H1 (cell line): Measurements from ENCODE around the gene FAM184B. TPM values are rescaled to one million over a fixed set of nuclear protein-coding genes. Genes with fewer than 3 reads are reported as not detected.

Experiments used
- CHD2 ChIP-seq: IDR thresholded peaks from 2 replicates; pipeline ENCODE4 v1.6.1; 2012; ENCODE audit warnings: low read length, improper control_type of control experiment
- CTBP2 ChIP-seq: IDR thresholded peaks from 2 replicates; pipeline ENCODE4 v1.7.0; 2011; ENCODE audit warnings: borderline replicate concordance, mild to moderate bottlenecking, moderate library complexity, mixed read lengths, low read length; ENCODE audit not compliant: insufficient read depth, insufficient read length
- HDAC2 ChIP-seq, 2 experiments: fragments of 300-600 bp in 1 of 2; sonication (generic) in 1 of 2; IDR thresholded peaks; 2 replicates each; pipeline ENCODE4 v1.6.1; 2011 to 2012; ENCODE audit warnings: low read depth in 2 of 2, low read length in 2 of 2, mild to moderate bottlenecking in 2 of 2, moderate library complexity in 2 of 2, borderline replicate concordance in 1 of 2, inconsistent platforms in 1 of 2
- KDM1A ChIP-seq: fragments of 200-600, 300-600 bp; sonication (generic); IDR thresholded peaks from 2 replicates; pipeline ENCODE4 v1.7.1; 2016; ENCODE audit warnings: mild to moderate bottlenecking, low read length, borderline replicate concordance
- KDM5A ChIP-seq: fragments of 200-600 bp; IDR thresholded peaks from 2 replicates; pipeline ENCODE4 v1.7.1; 2012; ENCODE audit warnings: mild to moderate bottlenecking, low read length, inconsistent platforms, mixed read lengths
- RAD21 ChIP-seq, 2 experiments: IDR thresholded peaks in 1 of 2; conservative IDR thresholded peaks in 1 of 2; 2 replicates each; pipeline ENCODE4 v1.6.1; 2011; ENCODE audit warnings: low read depth in 2 of 2, low read length in 2 of 2, improper control_type of control experiment in 1 of 2, inconsistent platforms in 1 of 2, mild to moderate bottlenecking in 1 of 2, moderate library complexity in 1 of 2
- YY1 ChIP-seq: IDR thresholded peaks from 2 replicates; pipeline ENCODE4 v1.6.1; 2011; ENCODE audit warnings: low read depth, mild to moderate bottlenecking, low read length
- polyA plus RNA-seq, 7 experiments: library from polyadenylated mRNA; depleted of rRNA in 3 of 7; stranded (reverse) in 5 of 7; unstranded in 2 of 7; fragments of >200 nt in 5 of 7; fragments of 200-250 nt in 2 of 7; gene quantifications; 1 replicate in 5 of 7; 2 replicates in 1 of 7; 4 replicates in 1 of 7; pipeline versions ENCODE4 v1.2.1 to v1.2.3, GENCODE V29; 2011 to 2013; ENCODE audit warnings: missing spikeins in 2 of 7, mixed read lengths in 2 of 7
- total RNA-seq: library from RNA; stranded (reverse); fragmentation: NEBNext Ultra II Directional; extraction: Animal tissue kit (Norgen Biotek cat#: 25700); gene quantifications from 2 replicates; pipeline ENCODE4 v1.2.1, GENCODE V29; 2021
- TF ChIP-seq, protein P1 (sequence below): fragments of 300-600 bp; sonication (generic); IDR thresholded peaks from 2 replicates; pipeline ENCODE4 v1.7.1; 2012; ENCODE audit warnings: low read length, moderate library complexity, mild to moderate bottlenecking, inconsistent platforms; ENCODE audit not compliant: insufficient replicate concordance

The FAM184B gene
- total and polyA plus RNA-seq, 2 of the 8 experiments (the other 6 are each of a cell fraction or from before 2014, with no cell fraction given): 0.05 to 0.39 TPM

DNA sequence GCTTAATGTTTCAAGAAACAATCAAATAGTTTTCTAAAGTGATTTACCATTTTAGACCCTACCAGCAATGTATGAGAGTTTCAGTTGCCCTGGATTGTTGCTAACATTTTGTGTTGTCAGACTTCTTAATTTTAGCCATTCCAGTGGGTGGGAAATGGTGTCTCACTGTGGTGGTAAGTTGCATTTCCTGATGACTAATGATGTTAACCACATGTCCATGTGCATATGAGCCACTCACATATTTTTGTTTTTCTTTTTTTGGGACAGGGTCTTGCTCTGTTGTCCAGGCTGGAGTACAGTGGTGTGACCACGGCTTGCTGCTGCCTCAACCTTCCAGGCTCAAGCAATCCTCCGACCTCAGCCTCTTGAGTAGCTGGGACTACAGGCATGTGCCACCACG lies 118.7 kb downstream of the FAM184B start (continued):
- TF ChIP-seq, protein P1, sequence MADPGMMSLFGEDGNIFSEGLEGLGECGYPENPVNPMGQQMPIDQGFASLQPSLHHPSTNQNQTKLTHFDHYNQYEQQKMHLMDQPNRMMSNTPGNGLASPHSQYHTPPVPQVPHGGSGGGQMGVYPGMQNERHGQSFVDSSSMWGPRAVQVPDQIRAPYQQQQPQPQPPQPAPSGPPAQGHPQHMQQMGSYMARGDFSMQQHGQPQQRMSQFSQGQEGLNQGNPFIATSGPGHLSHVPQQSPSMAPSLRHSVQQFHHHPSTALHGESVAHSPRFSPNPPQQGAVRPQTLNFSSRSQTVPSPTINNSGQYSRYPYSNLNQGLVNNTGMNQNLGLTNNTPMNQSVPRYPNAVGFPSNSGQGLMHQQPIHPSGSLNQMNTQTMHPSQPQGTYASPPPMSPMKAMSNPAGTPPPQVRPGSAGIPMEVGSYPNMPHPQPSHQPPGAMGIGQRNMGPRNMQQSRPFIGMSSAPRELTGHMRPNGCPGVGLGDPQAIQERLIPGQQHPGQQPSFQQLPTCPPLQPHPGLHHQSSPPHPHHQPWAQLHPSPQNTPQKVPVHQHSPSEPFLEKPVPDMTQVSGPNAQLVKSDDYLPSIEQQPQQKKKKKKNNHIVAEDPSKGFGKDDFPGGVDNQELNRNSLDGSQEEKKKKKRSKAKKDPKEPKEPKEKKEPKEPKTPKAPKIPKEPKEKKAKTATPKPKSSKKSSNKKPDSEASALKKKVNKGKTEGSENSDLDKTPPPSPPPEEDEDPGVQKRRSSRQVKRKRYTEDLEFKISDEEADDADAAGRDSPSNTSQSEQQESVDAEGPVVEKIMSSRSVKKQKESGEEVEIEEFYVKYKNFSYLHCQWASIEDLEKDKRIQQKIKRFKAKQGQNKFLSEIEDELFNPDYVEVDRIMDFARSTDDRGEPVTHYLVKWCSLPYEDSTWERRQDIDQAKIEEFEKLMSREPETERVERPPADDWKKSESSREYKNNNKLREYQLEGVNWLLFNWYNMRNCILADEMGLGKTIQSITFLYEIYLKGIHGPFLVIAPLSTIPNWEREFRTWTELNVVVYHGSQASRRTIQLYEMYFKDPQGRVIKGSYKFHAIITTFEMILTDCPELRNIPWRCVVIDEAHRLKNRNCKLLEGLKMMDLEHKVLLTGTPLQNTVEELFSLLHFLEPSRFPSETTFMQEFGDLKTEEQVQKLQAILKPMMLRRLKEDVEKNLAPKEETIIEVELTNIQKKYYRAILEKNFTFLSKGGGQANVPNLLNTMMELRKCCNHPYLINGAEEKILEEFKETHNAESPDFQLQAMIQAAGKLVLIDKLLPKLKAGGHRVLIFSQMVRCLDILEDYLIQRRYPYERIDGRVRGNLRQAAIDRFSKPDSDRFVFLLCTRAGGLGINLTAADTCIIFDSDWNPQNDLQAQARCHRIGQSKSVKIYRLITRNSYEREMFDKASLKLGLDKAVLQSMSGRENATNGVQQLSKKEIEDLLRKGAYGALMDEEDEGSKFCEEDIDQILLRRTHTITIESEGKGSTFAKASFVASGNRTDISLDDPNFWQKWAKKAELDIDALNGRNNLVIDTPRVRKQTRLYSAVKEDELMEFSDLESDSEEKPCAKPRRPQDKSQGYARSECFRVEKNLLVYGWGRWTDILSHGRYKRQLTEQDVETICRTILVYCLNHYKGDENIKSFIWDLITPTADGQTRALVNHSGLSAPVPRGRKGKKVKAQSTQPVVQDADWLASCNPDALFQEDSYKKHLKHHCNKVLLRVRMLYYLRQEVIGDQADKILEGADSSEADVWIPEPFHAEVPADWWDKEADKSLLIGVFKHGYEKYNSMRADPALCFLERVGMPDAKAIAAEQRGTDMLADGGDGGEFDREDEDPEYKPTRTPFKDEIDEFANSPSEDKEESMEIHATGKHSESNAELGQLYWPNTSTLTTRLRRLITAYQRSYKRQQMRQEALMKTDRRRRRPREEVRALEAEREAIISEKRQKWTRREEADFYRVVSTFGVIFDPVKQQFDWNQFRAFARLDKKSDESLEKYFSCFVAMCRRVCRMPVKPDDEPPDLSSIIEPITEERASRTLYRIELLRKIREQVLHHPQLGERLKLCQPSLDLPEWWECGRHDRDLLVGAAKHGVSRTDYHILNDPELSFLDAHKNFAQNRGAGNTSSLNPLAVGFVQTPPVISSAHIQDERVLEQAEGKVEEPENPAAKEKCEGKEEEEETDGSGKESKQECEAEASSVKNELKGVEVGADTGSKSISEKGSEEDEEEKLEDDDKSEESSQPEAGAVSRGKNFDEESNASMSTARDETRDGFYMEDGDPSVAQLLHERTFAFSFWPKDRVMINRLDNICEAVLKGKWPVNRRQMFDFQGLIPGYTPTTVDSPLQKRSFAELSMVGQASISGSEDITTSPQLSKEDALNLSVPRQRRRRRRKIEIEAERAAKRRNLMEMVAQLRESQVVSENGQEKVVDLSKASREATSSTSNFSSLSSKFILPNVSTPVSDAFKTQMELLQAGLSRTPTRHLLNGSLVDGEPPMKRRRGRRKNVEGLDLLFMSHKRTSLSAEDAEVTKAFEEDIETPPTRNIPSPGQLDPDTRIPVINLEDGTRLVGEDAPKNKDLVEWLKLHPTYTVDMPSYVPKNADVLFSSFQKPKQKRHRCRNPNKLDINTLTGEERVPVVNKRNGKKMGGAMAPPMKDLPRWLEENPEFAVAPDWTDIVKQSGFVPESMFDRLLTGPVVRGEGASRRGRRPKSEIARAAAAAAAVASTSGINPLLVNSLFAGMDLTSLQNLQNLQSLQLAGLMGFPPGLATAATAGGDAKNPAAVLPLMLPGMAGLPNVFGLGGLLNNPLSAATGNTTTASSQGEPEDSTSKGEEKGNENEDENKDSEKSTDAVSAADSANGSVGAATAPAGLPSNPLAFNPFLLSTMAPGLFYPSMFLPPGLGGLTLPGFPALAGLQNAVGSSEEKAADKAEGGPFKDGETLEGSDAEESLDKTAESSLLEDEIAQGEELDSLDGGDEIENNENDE: no peak
- TF ChIP-seq HDAC2 (IDR thresholded peaks at IDR 0.05; ENCODE audit: borderline replicate concordance in 1 of 2, low read depth in 2 of 2, low read length in 2 of 2): no peak
- TF ChIP-seq CHD2: no peak
- TF ChIP-seq CTBP2: no peak
- no peak for TF ChIP-seq KDM1A
- TF ChIP-seq RAD21 (IDR thresholded peaks at IDR 0.05 in 1 of 2, conservative IDR thresholded peaks at IDR 0.05 in 1 of 2; ENCODE audit: low read depth in 2 of 2, low read length in 2 of 2): no peak
- TF ChIP-seq YY1: no peak
- no peak for TF ChIP-seq KDM5A
- TF ChIP-seq, all 59 proteins: peak for 0
